ENCODE results near the gene USB1.
"Not testable (repeated sequence)": the region's sequence is repeated elsewhere in the genome, so short reads cannot be mapped to it uniquely, and the experiment has no call there.

The USB1 gene

DNA sequence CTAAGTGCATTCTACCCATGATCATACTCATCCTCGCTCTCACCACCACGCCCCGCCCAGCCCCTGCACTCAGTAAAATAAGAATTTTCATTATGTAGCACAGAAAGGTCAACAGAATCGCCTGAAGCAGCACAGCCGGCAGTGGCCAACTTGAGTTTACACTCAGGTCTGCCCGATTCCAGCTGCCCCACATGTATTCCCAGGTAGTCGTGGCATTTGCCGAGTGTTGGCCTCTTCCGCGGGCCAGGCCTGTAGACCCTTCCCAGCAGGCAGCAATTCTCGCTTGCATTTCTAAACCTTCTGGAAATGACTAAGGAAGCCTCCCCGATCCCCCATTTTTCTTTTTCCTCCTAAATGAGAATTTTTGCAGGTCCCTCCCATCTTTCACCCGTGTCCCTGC is 30.9 kb upstream of the USB1 start:
- no peak for DNase-seq (ENCODE audit: low read depth in 3 of 3)

DNA sequence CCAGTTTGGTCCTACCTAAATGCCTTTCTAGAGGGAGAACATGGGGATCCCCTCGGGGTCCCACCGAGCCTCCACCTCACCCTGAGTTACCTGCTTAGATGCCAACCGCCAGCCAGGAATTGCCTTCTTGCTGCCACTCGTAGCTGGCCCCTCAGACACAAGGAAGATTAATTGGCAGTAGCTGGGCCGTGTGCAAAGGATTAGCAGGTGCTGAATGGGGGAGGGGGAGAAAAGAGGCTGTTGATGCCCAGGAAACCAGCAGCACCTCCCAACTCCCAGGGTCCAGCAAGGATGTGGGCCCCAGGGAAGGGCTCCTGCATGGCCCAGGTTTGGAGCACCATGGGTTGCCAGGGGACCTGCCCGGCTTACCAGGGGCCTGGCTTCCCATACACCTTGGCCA is 30.2 kb upstream of the USB1 start, which contains the start of gene CNGB1:
Gene CNGB1, minus strand, starts transcription at position 159 of the 400 bp plus-strand sequence. CDS start 3,842 bp downstream, outside the sequence.
- DNase-seq (ENCODE audit: low read depth in 3 of 3): no peak

DNA sequence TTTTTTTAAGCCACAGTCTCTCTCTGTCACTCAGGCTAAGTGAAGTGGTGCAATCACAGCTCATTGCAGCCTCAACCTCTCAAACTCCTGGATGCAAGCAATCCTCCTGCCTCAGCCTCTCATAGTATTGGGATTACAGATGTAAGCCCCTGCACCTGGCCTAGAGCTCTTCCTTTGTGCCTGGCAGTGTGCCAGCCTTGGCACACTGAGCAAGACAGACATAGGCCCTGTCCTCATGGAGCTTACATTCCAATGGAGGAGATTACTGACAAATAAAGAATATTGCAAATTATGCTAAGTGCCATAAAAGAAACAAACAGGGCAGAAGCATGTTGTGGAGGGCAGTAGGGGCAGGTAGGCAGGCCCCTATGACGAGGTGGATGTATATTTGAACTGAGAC is 29.4 kb upstream of the USB1 start:
- no peak for DNase-seq (ENCODE audit: low read depth in 3 of 3)

DNA sequence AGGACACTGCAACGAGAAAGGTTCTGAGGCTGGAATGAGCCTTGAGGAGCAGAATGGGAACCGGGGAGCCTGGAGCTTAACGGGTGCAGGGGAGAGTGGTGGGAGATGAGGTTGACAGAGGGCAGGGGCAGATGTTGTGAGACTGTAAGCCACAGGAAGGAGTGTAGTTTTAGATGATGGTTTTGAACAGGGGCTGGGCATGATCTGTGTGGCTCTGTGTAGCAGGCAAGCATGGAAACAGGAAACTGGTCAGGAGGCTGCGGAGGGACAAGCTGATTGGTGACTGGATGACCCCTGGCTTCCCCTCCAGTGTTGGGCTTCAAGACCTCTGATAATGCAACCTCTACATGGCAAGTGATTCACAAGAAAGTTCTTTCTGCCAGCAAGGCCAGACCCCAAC is 28.9 kb upstream of the USB1 start:
- DNase-seq (ENCODE audit: low read depth in 3 of 3): no peak

DNA sequence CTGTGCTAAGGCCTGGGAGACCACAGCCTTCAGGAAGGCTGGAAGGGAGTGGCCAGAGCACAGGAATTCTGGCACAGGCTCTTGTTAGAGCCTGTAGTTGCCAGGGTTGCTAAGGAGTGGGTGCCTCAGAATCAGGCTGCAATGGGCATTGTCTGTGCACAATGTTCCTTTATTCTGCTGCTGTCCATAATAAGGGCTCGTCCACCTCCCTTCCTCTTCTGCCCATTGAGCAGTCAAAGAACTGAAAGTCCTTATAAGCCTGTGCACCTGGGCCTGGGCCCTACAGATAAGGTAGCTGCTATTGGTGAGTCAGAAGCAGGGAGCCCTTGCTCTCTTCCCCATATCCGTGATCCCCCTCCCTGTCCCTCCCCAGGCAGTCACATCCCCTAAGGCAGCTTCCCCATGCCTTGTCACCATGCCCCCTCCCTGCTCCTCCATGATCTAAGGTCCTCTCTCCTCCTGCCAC is 24.8 kb upstream of the USB1 start:
- DNase-seq (ENCODE audit: low read depth in 3 of 3): no peak

DNA sequence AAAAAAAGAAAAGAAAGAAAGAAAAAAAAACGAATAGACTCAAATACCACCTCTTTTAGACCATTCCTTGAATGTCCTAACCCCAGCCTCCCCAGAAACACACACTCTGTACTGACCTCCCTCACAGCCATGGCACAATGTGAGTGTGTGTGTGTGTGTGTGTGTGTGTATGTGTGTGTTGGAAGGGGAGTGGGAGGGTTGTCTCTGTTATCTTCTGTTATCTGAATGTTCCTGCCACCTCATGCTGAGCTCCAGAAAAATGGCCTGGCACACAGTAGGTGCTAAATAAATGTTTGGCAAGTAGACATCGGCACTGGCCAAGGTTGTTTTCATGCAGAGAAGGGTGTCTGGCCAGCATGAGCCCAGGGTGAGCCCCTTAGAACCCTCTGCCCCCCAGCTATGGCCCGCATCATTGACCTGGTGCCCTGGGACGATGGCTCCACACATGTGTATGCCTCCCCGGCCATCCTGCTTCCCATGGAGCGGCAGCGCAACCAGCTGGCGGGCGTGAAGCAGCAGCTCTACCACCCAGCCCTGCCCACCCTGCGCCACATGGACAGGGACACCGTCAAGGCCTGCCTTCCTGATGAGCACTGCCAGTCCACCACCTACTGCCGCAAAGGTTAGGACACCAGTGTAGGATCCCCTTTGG is 23.7 kb upstream of the USB1 start:
- no peak for DNase-seq (ENCODE audit: low read depth in 3 of 3)

DNA sequence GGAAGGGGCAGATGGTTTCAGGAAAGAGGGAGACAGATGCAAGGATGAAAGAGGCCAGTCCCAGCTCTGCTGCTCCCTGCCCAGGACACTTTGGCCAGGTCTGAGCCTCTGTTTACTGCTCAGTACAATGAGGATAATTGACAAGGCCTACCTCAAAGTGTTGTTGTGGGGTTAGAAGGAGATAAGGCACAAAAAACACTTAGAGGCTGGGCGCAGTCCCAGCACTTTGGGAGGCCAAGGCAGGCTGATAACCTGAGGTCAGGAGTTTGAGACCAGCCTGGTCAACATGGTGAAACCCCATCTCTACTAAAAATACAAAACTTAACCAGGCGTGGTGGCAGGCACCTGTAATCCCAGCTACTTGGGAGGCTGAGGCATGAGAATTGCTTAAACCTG is 23.1 kb upstream of the USB1 start:
- DNase-seq (ENCODE audit: low read depth in 3 of 3): not testable (repeated sequence)

DNA sequence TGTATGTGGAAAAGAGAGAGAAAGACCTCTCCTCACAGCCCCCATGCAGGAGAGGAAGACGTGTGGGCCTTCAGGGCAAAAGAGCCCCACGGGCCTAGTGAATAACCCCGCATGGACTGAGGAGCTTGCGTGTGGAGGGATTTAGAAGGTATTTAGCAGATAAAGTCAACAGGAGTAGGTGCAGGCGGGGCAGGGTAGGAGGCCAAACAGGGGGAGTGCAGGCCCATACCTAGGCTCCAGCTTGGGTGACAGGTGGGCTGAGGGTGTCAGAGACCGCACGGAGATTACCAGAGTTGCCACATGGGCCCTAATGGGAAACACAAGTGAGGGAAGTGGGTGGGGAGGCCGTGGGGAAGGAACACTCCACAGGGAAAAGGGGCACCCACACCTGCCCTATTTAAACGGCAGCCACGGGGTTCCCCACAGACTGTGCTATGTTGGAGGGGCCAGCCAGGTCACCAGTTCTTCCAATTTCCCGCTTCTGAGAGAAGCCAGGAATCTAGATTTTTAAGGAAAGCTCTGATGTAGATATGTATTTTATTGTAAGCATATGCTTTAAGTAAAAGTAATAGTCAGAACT is 22.1 kb upstream of the USB1 start:
- no peak for DNase-seq (ENCODE audit: low read depth in 3 of 3)

DNA sequence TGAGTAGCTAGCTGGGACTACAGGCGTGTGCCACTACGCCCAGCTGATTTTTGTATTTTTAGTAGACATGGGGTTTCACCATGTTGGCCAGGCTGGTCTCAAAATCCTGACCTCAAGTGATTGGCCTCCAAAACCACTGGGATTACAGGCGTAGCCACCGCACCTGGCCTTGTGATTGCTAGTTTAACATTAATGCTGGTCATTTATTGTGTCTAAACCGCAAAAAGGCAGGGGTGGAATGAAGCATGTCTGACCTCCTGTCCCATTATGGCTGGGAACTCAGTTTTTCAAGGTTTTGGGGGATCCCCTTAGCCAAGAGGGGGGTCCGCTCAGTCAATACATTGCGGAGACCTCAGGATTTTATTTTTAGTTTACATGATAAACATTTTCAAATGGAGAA is 19.6 kb upstream of the USB1 start:
- DNase-seq (ENCODE audit: low read depth in 3 of 3): no peak

DNA sequence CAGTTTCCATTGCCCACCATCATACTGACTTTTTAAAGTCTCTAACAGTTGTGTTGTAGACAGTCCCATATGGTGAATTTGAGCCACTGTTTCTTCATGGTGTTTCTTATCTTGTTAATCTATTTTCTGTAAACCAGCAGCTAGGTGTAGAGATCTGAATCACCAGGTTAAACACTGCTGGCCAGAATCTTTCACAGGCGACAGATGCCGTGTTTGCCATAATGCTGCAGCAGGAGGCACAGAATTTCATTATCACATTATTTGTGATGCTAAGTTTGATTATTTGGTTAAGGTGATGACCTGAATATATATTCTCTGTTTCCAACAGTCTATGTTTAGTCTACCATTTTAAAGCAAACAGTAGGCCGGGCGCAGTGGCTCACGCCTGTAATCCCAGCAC is 18.8 kb upstream of the USB1 start:
- DNase-seq (ENCODE audit: low read depth in 3 of 3): no peak

DNA sequence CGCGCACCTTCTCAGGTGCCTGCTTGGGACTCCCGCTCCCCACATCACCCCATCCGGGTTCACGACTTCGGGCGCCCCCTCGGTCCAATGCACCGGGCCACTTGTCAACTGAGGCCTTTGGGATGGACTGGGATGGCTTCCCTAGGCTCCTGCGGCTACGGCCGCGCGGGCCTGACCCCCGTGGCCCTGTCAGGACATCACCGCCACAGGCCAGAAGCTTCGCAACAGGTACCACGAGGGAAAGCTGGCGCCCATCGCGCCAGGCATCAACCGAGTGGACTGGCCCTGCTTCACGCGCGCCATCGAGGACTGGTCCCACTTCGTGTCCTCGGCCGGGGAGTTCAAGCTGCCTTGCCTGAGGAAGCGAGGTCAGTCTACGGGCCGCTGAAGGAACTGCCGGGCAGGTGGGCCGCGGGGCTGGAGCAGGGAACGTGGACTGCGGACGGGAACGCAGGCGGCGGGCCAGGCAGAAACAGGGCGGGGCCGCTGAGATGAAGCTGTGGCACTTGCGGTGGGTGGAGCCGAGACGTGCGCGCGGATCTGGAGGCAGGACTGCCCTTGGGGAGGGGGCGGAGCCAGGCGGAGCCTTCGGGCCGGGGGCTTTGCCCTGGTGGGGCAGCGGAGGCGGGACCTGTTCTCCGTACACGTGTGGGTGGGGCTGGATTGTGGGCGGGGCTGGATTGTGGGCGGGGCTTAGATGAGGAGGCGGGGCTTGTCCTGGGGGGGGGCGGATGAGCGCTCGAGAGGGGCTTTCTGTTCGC is 16.6 kb upstream of the USB1 start:
- peak; percentile 87 to 92 (median 89) for DNase-seq (ENCODE audit: low read depth in 3 of 3)

DNA sequence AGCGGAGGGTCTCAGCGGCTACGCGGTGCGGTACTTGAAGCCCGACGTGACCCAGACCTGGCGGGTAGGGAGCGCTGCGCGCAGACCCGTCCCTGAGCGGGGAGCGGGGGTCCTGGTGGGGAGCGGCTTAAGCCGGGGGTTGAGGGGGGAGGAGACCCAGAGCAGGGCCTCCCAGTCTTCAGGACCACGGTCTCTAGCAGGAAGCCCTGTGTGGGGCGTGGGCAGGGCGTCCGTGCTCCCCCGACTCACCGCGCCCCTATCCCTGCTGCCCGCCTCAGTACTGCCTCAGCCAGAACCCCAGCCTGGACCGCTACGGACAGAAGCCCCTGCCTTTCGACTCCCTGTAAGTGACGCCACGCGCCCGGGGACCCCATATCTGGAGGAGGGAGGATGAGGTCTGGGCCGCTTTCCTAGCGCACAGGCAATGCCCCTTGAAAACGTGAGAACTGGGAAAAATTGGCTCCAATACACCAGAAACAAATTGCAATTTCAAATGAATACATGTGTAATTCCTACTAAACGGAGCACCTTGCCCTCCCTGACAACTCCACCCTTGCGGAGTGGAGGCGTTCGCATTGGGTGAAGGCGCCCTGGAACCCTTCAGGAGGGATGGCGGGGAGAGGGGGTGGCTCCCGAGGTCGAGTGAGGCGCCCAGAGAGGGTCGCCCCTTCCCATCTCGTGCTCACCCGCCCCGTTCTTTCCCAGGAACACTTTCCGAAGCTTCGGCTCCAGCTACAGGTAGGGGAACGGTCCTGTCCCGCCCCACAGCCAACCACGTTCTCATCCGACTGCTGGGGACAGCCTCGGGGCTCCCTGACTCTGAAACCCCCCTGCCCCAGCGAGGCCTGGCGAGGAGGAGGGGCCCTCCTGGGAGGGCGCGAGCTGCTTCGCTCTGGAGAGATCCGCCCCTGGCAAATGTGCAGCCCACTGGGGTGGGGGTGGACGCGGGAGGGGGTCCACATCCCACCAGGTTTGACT is 15.7 kb upstream of the USB1 start:
- DNase-seq (ENCODE audit: low read depth in 3 of 3): no peak

DNA sequence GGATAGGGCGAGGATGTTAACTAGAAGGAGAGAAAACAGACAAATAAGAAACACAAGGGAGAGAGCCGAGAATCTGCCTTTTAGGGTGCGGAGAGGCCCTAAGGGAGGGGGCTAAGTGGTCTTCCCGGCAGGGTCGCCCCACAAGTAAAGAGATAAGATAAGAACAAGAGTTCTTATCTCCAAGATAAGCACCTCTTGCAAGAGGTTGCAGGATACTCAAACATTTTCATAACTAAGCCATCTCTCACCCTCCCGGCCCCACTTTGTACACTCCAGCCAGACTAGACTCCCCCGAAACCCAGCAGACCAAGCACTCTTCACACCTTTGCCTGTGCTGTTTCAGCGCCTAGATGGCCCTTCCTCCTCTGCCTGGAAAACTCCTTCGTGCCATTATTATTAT is 15.0 kb upstream of the USB1 start:
- no peak for DNase-seq (ENCODE audit: low read depth in 3 of 3)

DNA sequence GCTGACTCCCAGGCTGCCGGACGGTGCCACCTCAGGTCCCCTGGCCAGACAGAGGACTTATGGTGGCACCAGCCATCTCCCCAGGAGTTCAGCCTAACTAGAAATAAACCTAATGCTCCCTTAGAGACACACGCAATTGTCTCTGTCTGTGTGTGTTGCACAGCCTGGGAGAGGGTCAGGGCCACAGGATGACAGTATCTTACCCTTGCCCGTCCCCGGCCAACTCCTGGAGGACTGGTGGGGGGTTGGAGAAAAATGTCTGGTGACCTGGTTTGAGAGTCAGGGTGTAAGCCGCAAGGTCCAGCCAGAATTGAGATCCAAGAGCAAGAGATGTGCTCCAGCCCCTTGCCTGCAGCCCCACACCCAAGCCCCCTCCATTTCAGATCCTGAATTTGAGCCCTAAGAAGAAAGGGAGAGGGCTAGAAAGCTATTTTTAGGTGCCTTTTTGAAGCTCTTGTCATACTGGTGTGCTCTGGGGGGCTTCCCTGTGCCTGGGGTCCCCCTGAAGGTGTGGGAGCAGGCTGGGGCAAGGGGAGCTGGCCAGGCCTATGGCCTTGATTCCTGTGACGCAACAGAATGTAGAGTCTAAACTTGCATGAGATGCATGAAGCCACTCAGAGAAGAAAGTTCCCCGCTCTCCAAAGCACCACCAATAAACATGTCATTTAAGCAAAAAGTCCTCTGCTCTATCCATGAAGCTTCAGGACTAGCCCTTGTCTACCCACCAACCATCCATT is 13.6 kb upstream of the USB1 start:
- DNase-seq (ENCODE audit: low read depth in 3 of 3): no peak

DNA sequence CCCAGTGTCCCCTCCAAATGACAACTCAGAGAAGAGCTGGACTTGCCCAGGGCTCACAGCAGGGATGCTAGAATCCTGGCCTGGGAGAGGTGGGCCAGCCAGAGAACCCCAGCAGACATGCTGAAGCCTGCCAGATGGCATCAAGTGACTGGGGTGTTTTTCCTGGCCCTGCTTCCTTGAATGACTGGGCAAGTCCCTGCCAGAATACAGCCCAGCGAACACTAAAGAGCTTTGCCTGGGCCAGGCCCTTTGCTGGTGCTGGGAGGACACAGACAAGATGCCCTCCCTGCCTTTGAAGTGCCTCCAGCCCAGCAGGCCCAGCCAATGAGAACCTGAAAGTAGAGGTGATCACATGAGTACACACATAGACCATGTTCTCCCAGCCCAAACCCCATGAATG is 12.3 kb upstream of the USB1 start:
- DNase-seq (ENCODE audit: low read depth in 3 of 3): no peak

DNA sequence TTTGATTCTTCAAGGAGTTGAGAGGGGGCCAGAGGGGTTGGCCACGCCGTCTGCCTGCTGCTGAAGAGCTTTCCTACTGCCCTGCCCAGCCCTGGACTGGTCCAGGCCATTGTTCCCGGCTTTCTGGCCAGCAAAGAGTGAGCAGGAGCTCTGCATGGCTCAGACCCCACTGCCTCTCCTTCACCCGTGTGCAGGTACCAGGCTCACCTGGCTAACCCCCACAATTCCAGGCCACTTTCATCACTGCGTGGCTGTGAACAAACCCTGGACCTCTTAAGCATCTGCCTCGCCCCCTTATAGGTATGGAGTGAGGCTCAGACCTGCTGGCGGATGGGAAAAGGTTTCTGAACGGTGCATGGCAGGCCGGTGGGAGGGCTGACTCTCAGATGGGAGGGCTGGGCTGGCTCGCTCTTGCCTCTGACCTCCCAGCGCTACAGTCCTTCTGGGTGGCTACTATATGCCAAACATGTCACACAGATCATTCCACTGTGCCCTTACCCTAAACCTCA is 9.6 kb upstream of the USB1 start:
- DNase-seq (ENCODE audit: low read depth in 3 of 3): no peak

DNA sequence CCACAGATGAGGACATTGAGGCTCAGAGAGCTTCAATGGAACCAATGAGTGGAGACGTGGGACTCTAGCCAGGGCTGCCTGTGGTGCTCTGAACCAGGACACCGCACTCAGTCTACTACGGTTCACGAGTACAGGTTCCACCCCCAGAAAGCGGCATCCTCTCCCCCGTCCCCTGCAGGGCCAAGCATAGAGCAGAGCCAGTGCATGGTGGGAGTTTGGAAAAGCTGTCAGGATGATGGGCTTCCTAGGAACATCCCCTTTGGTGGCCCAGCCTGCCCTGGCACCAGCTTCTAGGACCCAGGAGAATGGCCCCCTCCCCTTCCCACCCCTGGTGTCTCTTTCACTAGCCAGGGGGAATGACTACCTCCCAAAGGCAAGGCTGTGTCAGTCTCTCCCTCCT is 9.1 kb upstream of the USB1 start:
- DNase-seq (ENCODE audit: low read depth in 3 of 3): no peak

DNA sequence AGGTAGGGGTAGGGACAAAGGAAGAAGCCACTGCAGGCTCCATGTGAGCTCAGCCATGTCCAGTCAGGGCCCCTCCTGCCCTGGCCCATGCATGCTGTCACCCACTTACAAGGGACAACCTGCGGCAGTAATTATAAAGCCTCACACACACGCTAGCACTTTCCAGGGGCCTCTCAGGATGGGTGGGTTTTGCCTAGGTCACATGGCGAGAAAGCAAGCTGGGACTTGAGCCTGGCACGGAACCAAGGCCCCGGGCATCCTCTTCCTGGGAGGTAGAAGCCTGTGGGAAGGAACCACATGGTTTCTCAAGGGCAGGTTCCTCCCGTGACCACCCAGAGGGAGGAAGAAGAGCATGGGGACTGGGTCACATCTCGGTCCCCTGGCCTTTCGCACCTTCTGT is 7.8 kb upstream of the USB1 start:
- DNase-seq (ENCODE audit: low read depth in 3 of 3): no peak

DNA sequence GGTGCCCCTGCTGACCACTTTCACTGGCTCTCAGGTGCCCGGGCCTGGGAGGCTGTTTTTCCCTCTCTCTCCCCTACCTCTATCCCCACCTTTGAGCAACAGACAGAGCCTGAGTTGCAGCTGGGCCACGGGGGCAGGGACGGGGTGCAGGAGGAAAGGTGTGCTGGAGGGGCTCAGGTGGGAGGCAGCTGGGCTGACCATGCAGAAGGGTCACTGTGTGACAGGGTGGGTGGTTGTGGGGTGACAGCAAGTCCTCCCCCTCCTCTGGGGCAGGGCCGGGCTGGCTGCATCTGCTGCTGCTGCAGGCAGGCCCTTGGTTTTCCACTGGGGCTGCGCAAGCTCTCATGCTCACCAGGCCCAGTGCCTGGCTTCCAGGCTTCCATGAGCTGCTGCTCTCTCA is 7.3 kb upstream of the USB1 start:
- no peak for DNase-seq (ENCODE audit: low read depth in 3 of 3)

DNA sequence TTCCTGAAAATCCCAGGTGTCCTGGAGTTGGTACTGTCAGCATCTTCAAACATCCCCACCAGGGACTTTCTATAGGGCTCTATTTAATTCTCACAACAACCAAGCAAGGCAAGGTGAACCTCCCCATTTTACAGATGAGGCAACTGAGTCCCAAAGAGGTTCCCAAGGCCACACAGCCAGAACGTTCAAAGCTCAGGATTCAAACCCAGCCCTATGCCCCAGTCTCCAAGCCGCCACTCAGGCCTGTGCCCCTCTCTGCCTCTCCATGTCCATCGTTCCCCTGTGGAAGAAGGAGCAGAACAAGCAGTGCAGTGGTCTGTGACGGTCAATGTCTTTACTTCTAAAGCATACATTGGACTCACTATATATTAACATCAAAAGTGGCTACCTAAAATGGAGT is 6.8 kb upstream of the USB1 start:
- no peak for DNase-seq (ENCODE audit: low read depth in 3 of 3)

DNA sequence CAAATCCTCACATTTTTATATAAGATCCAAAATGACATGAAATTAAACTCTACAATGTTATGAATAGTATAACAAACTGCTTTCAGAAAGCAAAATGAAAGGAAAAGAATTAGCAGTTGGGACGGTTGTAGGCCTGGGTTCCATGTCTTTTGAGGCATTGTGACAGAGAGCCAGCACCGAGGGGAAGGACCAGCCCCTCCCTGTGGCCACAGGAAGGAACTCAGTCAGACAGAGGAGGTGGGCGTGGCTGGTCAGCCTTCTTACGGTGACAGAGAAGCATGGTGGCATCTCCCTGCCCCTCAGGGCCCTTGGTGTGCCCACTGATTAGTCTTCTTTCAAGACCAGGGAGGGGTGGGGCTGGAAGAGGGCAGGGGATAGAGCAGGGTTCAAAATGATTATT is 6.4 kb upstream of the USB1 start:
- DNase-seq (ENCODE audit: low read depth in 3 of 3): peak in 1 of 3 donors; percentile 27
